Right lung (tissue), 5 donors: ENCODE measurements around the gene PNPLA1. TPM values are rescaled to one million over a fixed set of nuclear protein-coding genes. Genes with fewer than 3 reads are reported as not detected.

Experiments used
- DNase-seq, 2 donors: peaks; one replicate each; pipeline ENCODE4 v3.0.0-alpha.2; 2013
- polyA plus RNA-seq, 5 donors: library from polyadenylated mRNA; unstranded; fragments of 120-200 nt; gene quantifications; one replicate each; pipeline versions ENCODE4 v1.2.1 to v1.2.3, GENCODE V29; 2013; ENCODE audit warnings: inconsistent platforms in 1 of 5, low replicate concordance in 1 of 5; ENCODE audit not compliant: insufficient read length in 5 of 5, insufficient read depth in 1 of 5

Gene PNPLA1
- polyA plus RNA-seq, 5 donors: 0.13 to 0.21 (median 0.18) TPM; not detected in 1

DNA sequence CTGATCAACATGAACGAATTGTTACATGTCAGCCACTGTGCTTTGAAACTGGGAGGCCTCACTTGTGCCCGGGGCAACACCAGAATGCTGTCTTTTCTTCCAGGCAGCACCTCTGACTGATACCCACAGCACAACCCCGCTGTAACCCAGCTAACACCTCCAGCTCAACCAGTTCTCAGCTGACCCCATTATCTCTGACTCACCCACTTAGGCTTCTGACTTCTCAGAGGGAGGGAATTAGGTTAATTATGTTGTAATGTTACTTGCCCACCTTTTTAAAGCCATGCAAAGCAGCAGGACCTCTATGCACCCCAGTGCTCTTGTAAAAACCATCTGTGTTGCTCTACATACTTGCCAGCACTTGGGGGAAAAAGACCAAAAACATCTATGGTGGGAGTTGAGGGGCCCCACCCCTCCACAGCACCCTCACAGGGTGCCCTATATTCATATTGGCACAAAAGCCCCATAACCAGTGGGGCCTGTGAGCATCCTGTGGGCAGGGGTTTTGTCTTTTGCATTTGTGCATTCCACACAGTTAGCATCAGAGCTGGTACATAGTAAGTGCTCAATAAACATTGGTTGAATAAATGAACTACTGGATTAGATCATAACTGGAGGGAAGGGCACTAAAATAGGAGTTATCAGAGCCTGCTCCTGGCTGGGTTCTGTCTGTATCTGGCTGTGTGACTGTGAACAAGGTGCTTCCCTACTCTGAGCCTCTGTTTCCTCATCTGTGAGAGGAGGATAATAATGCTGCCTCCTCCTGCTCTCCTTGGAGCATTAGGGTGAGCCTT is 44.6 kb downstream of the PNPLA1 start:
- no peak for DNase-seq

DNA sequence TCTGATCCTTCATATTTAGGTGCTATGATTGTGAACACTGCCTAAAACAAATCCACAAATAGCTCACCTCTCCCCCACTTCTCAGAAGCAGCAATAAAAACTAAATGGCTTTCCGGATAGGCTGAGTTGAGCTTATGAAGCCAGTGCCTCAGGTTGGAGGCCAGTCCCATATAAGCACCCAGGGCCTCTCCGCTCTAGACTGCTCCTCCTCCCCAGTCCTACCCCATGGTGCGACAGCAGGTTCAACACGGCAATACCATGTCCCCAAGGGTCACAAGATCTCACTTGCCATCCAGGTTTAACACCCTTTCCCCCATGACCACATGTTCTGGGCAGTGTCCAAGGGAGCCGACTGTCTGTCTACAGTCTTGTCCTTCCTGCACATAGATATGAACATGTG is 46.1 kb downstream of the PNPLA1 start:
- DNase-seq: no peak

DNA sequence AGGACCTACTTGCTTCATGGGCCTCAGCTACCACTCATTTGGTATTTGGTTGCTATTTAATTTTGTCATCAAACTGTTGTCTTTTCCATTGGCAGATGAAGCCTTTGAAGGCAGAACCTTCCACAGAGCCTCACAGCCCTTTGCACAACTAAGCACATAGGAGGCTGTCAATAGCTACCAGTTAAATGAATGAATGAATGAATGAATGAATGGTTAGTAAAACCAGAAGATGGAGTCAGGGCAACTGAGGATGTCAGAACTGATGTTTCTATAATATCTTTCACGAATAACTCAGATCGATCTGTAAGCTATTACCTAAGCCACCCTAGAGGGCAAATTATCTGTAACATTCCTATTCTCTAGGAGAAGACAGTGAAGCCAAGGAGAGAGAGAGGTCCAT is 47.8 kb downstream of the PNPLA1 start:
- DNase-seq: no peak

DNA sequence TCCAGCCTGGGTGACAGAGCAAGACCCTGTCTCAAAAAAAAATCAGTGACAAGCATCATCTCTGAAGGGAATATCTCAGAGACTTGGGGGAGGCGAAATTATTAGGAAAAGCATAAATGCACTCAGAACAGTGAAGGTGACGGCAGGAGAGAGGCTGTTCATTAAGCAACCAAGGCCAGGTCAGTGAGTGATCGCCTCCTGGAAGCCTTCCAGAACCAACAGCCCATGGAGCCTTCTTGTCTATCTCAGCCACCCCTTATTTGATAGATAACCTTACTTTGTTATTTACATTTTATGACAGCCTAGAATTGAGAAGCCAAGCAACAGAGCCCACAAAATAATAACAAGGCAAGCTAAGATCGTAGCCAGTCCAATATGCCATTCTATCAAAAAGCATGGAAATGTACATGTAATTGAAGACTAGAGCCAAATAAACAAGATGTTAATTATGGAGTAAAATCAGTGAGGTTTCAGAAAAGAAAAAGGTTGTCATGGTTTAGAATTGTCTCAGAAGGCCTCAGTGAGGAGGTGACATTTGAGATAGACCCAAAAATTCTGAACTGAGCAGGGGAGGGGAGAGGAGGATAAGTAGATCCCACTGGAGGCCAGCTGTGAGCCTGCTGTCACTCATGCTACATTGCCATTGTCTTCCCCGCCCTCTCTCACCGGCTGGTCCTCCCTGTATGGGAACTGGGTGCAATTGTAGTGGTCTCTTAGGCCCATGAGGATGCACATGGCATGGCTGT is 49.0 kb downstream of the PNPLA1 start:
- no peak for DNase-seq

DNA sequence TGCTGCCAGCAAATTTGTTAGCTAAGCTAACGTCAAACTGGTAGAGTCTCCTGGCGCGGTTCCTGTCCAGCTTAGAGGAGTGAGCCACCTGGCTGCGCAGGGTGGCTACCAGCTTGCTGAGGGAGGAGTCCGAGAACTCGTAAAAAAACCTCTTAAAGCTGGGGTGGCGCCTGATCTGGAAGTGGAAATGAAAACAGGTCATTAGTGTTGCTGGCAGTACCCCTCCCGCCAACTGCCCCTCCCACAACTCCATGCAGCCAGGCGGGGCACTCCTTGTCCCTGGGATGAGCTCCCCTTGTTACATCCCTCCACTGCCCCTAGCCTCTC is 49.5 kb downstream of the PNPLA1 start:
- no peak for DNase-seq

DNA sequence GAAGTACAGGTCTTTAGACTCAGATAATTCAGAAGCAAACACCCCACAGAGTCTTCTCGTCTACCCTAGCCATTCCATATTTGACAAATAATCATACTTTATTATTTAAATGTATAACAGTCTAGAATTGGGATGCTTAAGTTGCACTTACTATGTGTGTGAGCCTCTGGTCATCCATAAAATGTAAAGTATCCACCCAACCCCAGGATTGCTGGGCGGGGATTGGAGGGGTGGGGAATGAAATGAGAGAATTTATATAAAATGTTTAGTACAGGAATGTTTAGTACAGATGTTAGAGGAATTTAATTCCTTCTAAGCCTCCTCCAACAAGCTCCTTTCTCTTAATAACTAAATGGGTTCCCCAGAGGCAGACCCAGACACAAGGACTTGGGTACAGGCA is 50.0 kb downstream of the PNPLA1 start:
- no peak for DNase-seq

DNA sequence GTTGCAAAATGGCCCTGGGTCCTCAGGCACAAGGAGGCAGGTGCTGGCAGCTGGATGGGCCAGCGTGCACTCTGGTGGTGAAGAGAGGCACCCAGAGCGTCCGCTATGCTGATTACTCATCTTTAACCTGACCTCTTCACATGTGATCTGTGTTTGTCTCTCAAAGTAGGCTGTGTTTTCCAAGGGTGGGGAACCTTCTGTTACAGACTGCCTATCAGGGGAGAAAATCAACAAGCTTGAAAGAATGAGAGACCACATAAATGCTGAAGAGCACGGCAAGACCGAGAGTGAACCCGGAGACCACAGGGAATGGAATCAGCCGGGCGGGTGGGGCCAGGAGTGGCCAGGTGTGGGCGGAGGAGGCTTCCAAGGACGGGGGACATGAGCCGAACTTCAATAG is 50.6 kb downstream of the PNPLA1 start:
- no peak for DNase-seq

DNA sequence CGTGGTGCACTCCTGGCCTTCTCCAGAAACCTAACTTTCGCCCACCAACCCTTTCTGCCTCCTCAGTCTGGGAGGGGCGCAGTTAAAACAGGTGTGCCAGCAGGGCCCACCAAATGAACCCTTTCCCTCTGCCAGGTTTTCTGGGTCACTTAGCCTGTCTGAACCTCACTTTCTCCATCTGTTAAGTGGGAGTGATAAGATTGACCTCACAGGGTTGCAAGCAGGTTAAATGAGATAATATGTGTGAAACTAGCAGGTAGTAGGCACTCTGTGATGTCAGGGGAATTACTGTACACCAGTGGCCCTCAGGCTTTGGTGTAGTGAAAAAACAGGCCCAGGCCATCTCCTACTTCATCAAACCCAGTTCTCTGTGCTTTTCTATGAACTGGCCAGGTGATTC is 52.7 kb downstream of the PNPLA1 start:
- DNase-seq: no peak

DNA sequence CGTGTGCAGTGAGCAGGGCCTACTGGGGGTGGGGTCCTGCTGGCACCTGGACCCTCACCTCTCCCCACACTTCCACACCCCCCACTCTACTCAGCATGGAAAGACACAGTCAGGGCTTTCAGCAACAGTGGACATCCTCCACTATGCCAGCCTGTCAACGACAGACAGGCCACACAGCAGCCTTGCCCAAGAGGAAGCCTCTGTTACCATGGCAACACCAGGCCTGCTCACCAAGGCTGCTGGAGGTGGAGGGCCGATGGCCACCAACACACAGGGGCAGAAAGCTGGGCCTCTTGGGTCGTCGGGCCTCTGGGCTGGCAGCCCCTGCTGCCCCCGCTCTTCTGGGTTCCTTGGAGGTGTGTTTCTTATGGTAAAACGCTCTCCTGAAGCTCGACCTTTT is 53.2 kb downstream of the PNPLA1 start:
- DNase-seq: no peak

DNA sequence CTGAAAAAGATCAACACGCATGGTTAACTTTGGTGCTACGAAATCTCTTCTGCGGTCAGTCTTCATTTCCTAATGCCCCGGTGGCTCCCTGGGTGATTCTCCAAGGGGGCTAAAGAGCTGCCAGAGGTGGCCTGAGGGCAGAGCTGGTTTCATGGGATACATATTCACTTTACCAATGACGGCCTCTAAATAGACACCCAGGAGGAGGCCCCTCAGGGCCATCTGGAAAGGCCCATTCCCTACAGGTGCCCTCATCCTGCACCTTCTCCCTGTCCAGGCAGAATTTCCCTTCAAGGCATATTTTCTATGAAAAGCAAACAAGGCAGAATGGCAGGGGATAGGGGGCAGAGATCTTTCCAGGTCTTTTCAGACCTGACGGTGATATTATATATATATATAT is 54.3 kb downstream of the PNPLA1 start:
- DNase-seq: no peak

DNA sequence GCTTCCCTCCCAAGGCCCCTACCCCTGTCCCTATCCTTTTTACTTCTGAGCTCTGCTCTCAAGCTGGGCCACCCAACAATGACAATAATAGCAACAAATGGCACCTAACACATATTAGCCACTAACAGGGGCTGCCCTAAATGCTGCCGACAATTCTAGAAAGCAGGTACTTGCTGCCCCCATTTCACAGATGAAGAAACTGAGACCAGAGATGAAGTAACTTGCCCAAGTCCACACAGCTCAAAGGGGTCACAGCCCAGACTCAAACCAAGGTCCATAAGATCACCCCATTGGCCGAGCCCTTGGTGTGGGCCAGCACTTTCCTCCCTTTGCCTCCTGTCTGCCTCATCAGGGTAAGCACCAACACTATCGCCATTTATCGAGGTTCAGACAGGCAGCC is 54.9 kb downstream of the PNPLA1 start:
- no peak for DNase-seq

DNA sequence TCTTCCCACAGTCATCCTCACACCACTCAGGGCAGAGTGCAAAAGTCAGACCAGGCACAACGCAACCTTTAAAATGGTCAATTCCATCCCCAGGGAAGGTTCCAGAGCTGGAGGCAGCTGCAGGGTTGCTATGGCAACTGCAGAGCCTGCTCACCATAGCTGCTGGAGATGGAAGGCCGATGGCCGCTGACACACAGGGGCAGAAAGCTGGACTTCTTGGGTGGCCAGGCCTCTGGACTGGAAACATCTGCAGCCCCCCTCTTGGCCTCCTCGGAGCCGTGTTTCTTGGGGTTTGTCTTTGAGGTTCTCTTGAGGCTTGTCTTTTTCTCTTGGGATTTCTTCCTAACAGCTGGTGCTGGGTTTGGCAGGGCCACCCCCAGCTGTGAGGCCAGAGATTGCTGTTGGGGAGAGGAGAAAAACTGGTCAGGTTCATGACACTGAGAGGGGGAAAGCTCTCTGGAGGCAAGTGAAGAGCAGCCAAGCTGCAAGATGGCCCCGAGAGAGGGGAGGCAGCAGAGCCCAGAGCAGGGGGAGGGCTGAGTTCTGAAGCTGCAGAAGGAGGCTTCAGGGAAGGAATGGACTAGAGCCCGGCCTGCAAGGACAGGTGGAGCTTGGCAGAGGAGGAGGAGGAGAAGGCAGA is 56.6 kb downstream of the PNPLA1 start:
- peak; percentile 90 to 93 for DNase-seq

DNA sequence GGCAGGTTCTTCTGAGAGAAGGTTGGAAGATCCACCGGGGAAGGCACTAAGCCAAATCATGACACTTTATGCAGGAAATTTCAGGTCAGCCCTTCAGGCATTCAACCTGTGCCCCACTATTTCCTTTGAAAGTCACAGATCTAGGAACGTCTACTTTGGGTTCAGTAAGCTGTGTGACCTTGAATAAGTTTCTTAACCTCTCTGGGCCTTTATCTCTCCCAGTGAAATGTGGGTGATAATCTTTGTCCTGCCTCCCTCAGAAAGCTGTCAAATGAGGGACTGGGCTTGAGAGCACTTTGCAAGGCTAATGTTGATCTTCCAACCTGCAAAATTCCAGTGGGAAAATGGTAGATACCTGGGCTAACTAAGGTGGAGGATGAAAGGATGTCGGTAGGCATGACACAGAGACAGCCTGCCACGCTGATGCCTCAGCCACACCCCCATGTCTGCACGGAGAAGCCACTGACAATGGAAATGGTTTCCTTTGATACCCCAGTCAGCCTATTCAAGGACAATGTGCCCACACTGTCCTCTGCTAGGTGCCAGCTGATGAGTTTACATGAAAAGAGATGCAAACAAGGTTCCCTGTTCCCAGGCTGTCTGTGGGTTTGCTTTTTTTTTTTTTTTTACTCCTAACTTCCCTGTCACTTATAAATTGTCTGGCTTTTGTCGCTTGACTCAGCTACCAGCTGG is 57.5 kb downstream of the PNPLA1 start:
- no peak for DNase-seq

DNA sequence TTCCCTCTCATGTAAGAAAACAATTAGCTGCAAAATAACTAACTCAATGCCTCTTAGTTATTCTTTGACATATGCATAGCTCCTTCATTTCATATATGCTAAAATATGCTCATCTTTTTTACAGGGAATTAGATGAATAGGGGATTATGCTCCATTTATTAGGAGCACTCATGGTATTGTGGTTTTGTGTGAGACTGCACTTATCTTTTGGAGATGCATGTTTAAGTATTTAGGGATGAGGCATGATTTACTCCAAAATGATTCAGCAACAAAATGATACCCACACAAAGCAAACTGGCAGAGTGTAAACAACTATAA is 58.0 kb downstream of the PNPLA1 start:
- no peak for DNase-seq

DNA sequence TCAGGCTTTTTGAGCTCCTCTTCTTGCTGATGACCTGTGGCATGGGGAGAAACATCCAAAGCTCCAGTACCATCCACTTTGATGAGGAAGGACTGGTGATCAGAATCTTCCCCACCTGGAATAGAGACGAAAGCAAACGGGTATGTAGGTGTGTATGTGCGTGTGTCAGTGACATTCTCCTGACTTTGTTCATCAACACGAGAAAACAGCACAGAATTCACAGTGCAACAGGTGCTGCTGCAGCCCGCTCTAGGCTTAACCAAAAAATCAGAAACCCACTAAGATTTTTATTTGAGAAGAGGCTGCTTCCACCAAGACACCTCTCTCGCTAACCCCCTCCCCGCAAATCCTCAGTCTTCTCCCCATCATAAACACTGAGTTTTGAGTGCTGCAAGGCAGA is 58.7 kb downstream of the PNPLA1 start:
- no peak for DNase-seq

DNA sequence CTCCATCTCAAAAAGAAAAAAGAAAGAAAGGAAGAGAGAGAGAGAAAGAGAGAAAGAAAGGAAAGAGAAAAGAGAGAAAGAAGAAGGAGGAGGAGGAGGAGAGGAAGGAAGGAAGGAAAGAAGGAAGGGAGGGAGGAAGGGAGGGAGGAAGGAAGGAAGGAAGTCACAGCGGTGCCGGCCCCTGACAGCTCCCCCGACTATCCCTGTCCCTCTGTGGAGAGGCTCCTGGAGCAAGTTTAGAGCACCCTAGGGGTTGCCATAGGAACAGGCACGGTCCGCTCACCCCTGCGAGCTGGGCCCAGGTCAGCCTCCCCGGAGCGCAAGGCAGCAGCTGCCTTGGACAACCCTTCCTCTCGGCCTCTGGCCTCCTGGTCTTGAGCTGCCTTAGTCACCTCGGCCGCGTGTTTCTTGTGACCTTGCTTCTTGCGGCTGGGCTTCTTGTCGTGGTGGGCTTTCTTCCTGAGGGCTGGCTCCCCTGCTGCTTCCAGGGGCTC is 60.0 kb downstream of the PNPLA1 start:
- no peak for DNase-seq

DNA sequence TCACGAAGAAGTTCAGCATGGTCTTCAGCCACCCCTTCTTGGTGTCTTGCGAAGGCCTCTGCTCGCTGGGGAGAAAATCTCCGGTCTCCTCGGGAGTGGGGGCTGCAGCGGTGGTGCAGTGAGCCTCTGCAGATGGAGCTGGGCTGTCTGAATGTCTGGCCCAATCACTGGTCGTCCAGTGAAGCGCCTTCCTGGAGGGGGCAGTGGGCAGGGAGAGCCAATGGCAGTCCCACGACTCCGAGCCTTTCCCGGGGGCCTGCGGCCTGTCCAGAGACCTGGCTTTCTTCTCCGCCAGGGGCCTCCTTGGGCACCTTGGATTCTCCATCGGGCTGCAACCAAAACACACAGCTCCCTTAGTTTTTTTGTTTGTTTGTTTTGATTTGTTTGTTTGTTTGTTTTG is 60.5 kb downstream of the PNPLA1 start:
- DNase-seq: no peak

DNA sequence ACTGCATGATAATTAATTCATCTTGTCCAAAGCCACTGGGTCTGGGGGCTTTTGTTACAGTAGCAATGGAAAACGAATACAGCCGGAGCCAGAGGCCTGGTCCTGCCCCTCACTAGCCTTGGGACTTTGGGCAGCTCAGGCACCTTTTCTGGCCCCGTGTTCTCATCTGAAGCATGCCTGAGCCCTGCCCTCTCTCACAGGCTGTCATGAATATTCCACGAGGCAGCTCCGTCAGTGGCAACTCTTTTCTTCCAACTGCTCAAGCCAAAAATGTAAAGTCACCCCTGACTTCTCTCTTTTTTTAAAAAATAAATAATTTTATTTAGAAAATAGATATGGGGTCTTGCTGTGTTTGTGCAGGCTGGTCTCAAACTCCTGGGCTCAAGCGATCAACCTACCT is 61.5 kb downstream of the PNPLA1 start:
- no peak for DNase-seq

DNA sequence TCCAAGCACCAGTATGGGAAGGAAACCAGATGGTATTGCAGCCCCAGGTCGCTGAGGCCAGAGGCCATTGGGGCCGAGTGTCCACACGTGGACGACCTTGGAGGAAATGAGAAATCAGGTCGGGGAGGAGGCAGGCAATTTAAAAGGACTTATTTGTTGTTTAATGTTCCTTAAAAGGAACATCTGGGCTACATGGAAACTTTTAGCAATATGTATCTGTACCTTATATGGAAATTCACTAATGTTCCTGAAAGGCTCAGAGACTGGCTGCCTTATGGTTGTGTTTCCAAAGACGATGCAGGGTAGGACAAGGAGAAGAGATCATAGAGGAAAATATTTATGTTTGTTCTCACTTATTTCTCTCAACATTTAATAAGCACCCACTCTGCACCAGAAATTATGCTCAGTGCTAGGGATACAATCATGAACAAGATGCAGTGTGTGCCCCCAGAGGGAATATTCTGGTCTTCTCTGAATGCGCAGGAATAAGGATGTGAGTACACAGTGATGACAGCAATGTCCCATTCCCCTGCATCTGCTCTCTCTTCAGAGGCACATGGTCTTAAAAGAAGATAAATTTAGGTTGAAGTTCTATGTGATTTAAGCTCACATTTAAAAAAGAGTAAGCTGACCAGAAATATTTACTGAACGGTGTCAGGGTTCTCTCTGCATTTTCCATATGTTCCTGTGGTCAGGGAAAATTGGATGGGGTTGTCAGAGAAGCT is 63.5 kb downstream of the PNPLA1 start:
- no peak for DNase-seq

DNA sequence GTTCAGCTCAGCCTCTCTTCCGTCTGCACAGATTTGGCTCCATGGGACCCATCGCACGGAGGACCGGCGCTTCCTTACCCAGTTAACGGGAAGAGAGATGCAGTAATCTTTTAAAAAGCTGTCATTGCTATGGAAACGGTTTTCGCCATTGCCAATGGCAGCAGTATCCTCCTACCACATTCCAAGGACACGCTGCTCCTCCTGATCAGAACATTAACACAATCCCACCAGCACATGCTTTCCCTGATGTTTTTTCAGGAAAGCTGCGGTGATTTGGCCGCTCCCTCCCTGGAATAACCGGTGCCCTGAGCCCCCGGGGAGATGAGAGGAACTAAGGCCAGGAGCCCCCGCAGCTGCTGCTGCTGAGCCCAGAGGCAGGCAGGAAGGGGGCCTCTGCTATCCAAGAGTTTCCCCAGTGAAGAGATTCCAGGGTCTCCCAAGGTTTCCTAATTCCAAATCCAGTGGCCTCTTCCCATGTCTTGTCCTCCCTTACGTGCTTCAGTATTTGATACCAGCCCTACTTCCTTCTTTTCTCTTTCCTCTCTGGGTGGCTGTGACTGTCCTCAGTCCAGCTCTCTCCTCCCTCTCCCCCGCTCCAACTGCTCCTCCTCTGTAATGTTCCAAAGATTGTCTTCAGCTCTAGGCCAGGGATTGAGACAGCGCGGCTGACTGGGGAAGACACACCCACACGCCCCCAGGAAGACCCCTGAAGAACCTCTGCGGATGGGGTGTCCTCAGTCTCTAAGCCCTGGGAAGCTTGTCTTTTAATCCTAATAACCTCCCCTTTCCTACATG is 64.3 kb downstream of the PNPLA1 start:
- DNase-seq: no peak
